Activated CD4-positive, alpha-beta T cell treated with anti-CD3 and anti-CD28 coated beads for 36 hours (primary cell): ENCODE data around the gene TIAM2. TPM values are rescaled to one million over a fixed set of nuclear protein-coding genes. Genes with fewer than 3 reads are reported as not detected.

Experiments used
- ATAC-seq: fragments of 200-7000 bp; cut with Tn5 transposase; one replicate; pipeline ENCODE4 v1.10.0; 2021; ENCODE audit warnings: mild to moderate bottlenecking, moderate library complexity
- CTCF ChIA-PET: fragments of 350-600 bp; sonication (Branson Sonifier 250); formaldehyde crosslinking; loops from one replicate; lab custom pipeline; 2021; ENCODE audit warnings: antibody characterized with exemption; lab: Charles Lee
- POLR2A ChIA-PET: fragments of 350-600 bp; sonication (Branson Sonifier 250); formaldehyde crosslinking; loops from one replicate; lab custom pipeline; 2021; ENCODE audit warnings: antibody characterized with exemption, inconsistent platforms; lab: Charles Lee
- DNase-seq: peaks from one replicate; pipeline ENCODE4 v3.0.0-alpha.2; 2020
- H3K27ac Mint-ChIP-seq: one replicate; pipeline ENCODE4 v1.8.0; 2021; ENCODE audit warnings: mixed read lengths
- H3K27me3 Mint-ChIP-seq: one replicate; pipeline ENCODE4 v1.8.0; 2021; ENCODE audit warnings: mixed read lengths
- H3K36me3 Mint-ChIP-seq: one replicate; pipeline ENCODE4 v1.8.0; 2021; ENCODE audit warnings: low read depth, mixed read lengths
- H3K4me1 Mint-ChIP-seq: one replicate; pipeline ENCODE4 v1.8.0; 2021; ENCODE audit warnings: mixed read lengths
- H3K4me3 Mint-ChIP-seq: one replicate; pipeline ENCODE4 v1.8.0; 2021; ENCODE audit warnings: mild to moderate bottlenecking, moderate library complexity, mixed read lengths
- H3K9me3 Mint-ChIP-seq: one replicate; pipeline ENCODE4 v1.8.0; 2021; ENCODE audit warnings: low read depth, mixed read lengths
- intact Hi-C, 2 experiments: fragments of 100-400 bp; cut with DNase I in 1 of 2; cut with micrococcal nuclease in 1 of 2; formaldehyde crosslinking; loops; one replicate each; pipeline versions ENCODE4 v1.14.2 to v1.15.1; 2022 to 2024; cut with DNase I, micrococcal nuclease
- total RNA-seq, 2 experiments: library from RNA; stranded (reverse); gene quantifications; one replicate each; pipeline ENCODE4 v1.2.3, GENCODE V29; 2021

The TIAM2 gene
- total RNA-seq, 2 experiments from 2014 or later, result 10.4 to 12.0 TPM

- ATAC-seq, result no peak
- CTCF ChIA-PET, result interaction anchor here (0.6 kb wide), 1 partner anchor 581 kb away, joined by 3 read pairs; no protein-coding TSS in a partner anchor
- H3K36me3 Mint-ChIP-seq, result peaks cover 47% of the 10 kb centered on the region
Observed at GRCh38 chr6:155256122-155256795, 261.1 kb downstream of the TIAM2 start.

GRCh38 chr6:155257796-155258195 lies 262.7 kb downstream of the TIAM2 start:
- H3K9me3 Mint-ChIP-seq, result no peaks in the 10 kb centered on the region
- CTCF ChIA-PET, result interaction anchor here (0.8 to 1.3 kb wide), 4 partner anchors 14 to 80 kb away, joined by 3 to 4 read pairs (median 3); no protein-coding TSS in a partner anchor

More at GRCh38 chr6:155256122-155256795, 261.1 kb downstream of the TIAM2 start:
- no peak for DNase-seq
- intact Hi-C loops, result no loop called here
- Mint-ChIP-seq H3K4me1 (peaks cover 8% of the 10 kb centered on the region), H3K9me3 (no peaks in the 10 kb centered on the region), H3K4me3 (no peak overlapping the region), H3K27ac (no peak overlapping the region), H3K27me3 (no peaks in the 10 kb centered on the region)
- POLR2A ChIA-PET, result no interaction called here

DNA sequence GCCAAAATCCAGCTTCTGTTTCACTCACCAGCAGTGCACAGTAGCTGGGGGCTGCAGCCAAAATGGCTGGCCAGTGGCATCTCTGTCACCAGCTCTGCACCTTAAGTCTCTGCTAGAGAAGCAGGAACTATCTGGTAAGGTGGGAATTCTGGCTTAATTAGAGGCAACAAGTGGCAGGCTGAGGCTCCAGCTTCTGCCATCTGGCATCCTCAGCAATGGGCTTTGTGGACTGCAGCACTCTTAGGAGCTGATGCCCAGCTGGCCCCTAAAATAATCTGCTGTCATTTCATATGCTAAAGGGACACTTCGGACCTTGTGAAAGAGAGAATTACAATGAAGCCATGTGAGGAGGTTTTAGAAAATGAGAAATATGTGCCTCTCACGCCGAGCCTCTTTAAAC lies 264.1 kb downstream of the TIAM2 start:
- intact Hi-C loops, result no loop called here

More at GRCh38 chr6:155257796-155258195, 262.7 kb downstream of the TIAM2 start:
- intact Hi-C loops, result no loop called here
- POLR2A ChIA-PET, result no interaction called here
- DNase-seq, result no peak
- Mint-ChIP-seq H3K27ac (no peak overlapping the region), H3K27me3 (no peaks in the 10 kb centered on the region), H3K4me3 (no peak overlapping the region), H3K4me1 (peaks cover 16% of the 10 kb centered on the region), H3K36me3 (peaks cover 41% of the 10 kb centered on the region)
- ATAC-seq, result no peak

GRCh38 chr6:155259897-155260296 lies 264.8 kb downstream of the TIAM2 start:
- no peaks in the 10 kb centered on the region for H3K27me3 Mint-ChIP-seq
- H3K36me3 Mint-ChIP-seq, result peaks cover 32% of the 10 kb centered on the region
- POLR2A ChIA-PET, result no interaction called here
- no peaks in the 10 kb centered on the region for H3K9me3 Mint-ChIP-seq
- H3K4me1 Mint-ChIP-seq, result peaks cover 14% of the 10 kb centered on the region
- H3K27ac Mint-ChIP-seq, result no peak overlapping the region
- intact Hi-C loops, result loop anchor here in 1 of 2 experiments (10.0 kb wide), 1 partner anchor 575 kb away; no protein-coding TSS in a partner anchor
- no peak for DNase-seq
- ATAC-seq, result no peak
- CTCF ChIA-PET, result interaction anchor here (1.3 kb wide), 1 partner anchor 10 kb away, joined by 4 read pairs; no protein-coding TSS in a partner anchor
- H3K4me3 Mint-ChIP-seq, result no peak overlapping the region

More for the DNA sequence above, 264.1 kb downstream of the TIAM2 start:
- DNase-seq (no peak), ATAC-seq (no peak)
- Mint-ChIP-seq H3K36me3 (peaks cover 32% of the 10 kb centered on the region), H3K27ac (no peak overlapping the region), H3K27me3 (no peaks in the 10 kb centered on the region), H3K4me1 (peaks cover 16% of the 10 kb centered on the region), H3K9me3 (no peaks in the 10 kb centered on the region), H3K4me3 (no peak overlapping the region)
- ChIA-PET CTCF (interaction anchor here (1.3 kb wide), 3 partner anchors 9 to 25 kb away, joined by 4 to 5 read pairs (median 4); no protein-coding TSS in a partner anchor), POLR2A (no interaction called here)

- ChIA-PET CTCF (interaction anchor here (0.8 kb wide), 1 partner anchor 82 kb away, joined by 3 read pairs; no protein-coding TSS in a partner anchor), POLR2A (no interaction called here)
- intact Hi-C loops, result loop anchor here in 1 of 2 experiments (10.0 kb wide), 1 partner anchor 576 kb away; no protein-coding TSS in a partner anchor
- Mint-ChIP-seq H3K9me3 (no peaks in the 10 kb centered on the region), H3K27me3 (no peaks in the 10 kb centered on the region), H3K4me1 (peaks cover 14% of the 10 kb centered on the region), H3K27ac (peak overlapping the region; percentile 84), H3K36me3 (peaks cover 31% of the 10 kb centered on the region), H3K4me3 (no peak overlapping the region)
- ATAC-seq, result no peak
- DNase-seq, result no peak
Observed at GRCh38 chr6:155260686-155261085, 265.6 kb downstream of the TIAM2 start.

DNA sequence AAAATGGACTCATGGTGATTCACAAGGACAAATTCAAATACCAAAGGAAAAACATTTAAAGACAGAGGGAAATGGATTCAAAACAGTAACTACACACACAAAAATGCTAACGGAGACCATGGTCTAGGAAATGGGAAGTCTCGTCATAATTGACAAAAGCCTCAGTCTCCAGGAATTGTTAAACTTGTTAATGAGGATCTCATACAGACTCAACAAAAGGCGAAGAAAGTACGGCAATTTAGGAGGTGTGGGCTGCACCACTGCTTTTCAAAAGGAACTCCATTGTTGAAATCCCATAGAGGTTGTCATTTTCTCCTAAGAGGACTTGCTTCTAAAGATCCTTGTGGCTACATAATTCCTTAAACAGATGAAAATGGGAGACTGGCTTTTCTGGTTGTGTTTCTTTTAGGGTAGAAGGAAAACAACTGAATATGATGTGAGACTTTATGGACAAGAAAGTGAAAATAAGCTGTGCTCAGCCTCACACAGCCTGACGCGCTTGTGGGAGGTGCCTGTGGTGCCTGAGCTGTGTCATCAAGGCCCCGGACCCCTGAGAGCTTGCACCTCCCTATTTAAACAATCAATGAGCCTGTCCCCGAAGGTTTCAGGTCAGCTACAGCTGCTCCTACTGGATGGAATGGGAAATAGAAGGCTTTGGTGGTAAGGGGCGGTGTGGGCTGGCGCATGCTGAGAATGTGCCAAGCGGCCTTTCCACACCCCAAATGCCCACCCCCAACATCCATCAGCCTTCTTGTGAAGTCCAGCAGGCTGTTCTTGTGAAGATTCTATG lies 266.2 kb downstream of the TIAM2 start:
- no peaks in the 10 kb centered on the region for H3K27me3 Mint-ChIP-seq

DNA sequence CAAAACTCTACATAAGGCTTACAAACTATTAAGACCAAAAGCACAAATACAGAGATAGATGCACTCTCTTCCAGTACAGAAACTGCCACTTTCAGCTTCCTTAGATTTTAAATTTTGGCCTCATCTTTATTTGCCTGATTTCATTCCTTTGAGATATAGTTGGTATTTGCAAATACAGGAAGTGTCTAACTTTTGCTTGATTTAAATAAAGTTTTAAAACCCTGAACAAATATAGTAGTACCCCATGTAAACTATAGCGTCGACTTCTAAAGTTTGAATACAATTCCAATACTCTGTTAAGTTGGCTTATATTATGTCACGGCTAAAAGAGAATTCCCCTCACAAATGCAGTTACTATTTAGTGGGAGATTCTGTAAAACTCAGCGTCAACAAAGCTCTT lies 267.5 kb downstream of the TIAM2 start:
- ATAC-seq (no peak), DNase-seq (no peak)
- ChIA-PET CTCF (interaction anchor here (1.0 kb wide), 1 partner anchor 84 kb away, joined by 5 read pairs; no protein-coding TSS in a partner anchor), POLR2A (no interaction called here)
- H3K4me3 Mint-ChIP-seq, result no peak overlapping the region
- no peak overlapping the region for H3K27ac Mint-ChIP-seq
- H3K27me3 Mint-ChIP-seq, result no peaks in the 10 kb centered on the region
- H3K4me1 Mint-ChIP-seq, result peaks cover 17% of the 10 kb centered on the region
- intact Hi-C loops, result loop anchor here in 1 of 2 experiments (10.0 kb wide), 1 partner anchor 578 kb away; no protein-coding TSS in a partner anchor
- peaks cover 34% of the 10 kb centered on the region for H3K36me3 Mint-ChIP-seq
- H3K9me3 Mint-ChIP-seq, result no peaks in the 10 kb centered on the region

More for the DNA sequence above, 266.2 kb downstream of the TIAM2 start:
- CTCF ChIA-PET, result interaction anchor here (0.8 to 0.9 kb wide), 2 partner anchors 9 to 83 kb away, joined by 3 read pairs; no protein-coding TSS in a partner anchor
- no peak for DNase-seq
- ATAC-seq, result no peak
- POLR2A ChIA-PET, result no interaction called here
- H3K36me3 Mint-ChIP-seq, result peaks cover 34% of the 10 kb centered on the region
- H3K4me3 Mint-ChIP-seq, result no peak overlapping the region
- no peaks in the 10 kb centered on the region for H3K9me3 Mint-ChIP-seq
- H3K4me1 Mint-ChIP-seq, result peaks cover 17% of the 10 kb centered on the region
- peak overlapping the region; percentile 84 for H3K27ac Mint-ChIP-seq
- intact Hi-C loops, result loop anchor here in 1 of 2 experiments (10.0 kb wide), 1 partner anchor 577 kb away; no protein-coding TSS in a partner anchor

DNA sequence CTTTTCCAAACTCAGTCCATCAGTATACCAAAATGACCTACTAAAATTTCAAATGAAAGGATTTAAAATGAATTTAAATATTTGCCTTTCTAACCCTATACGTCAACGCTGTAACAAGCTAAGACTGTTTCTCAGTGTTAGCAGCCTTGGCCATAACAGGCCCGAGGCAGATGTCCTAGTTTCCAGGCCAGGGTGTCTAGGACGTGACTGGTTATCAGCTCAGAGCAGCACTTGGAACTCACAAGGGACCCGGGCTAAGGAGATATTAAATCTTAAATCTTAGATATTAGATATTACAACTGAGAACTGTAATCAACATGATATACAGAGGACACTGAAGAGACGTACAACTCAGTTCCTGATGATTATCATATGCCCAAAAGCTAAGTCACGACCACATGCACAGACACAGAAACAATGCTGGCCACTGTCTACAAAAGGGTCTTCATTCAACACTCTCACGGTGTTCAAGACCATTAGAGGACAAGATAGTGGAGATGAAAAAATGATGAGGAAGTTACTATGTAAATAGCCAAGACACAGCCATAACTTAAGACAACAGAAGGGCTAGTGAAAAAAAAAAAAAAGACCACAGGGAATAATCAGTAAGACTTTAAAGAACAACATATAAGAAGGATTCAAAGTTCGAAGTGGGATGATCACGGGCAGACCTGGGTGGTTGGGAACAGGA lies 268.4 kb downstream of the TIAM2 start, which contains the start of gene CLDN20:
TSS of gene CLDN20 (plus strand) at position 641 of the 691 bp plus-strand sequence. CDS start 11,707 bp downstream, outside the sequence.
- ChIA-PET CTCF (interaction anchor here (0.7 kb wide), 1 partner anchor 9 kb away, joined by 3 read pairs; no protein-coding TSS in a partner anchor), POLR2A (no interaction called here)

GRCh38 chr6:155264693-155265320 lies 269.7 kb downstream of the TIAM2 start:
- intact Hi-C loops, result loop anchor here (5.0 to 10.0 kb wide), 2 partner anchors 88 to 580 kb away; no protein-coding TSS in a partner anchor

More for the DNA sequence above, 268.4 kb downstream of the TIAM2 start, which contains the start of gene CLDN20:
- intact Hi-C loops, result loop anchor here in 1 of 2 experiments (10.0 kb wide), 1 partner anchor 579 kb away; no protein-coding TSS in a partner anchor
- H3K36me3 Mint-ChIP-seq, result peaks cover 37% of the 10 kb centered on the region
- peaks cover 22% of the 10 kb centered on the region for H3K4me1 Mint-ChIP-seq
- H3K27ac Mint-ChIP-seq, result peak within 1 kb of the TSS; percentile 15
- no peak for ATAC-seq
- no peaks in the 10 kb centered on the region for H3K9me3 Mint-ChIP-seq
- no peak for DNase-seq
- H3K4me3 Mint-ChIP-seq, result no peak within 1 kb of the TSS
- no peaks in the 10 kb centered on the region for H3K27me3 Mint-ChIP-seq

More at GRCh38 chr6:155264693-155265320, 269.7 kb downstream of the TIAM2 start:
- peaks cover 31% of the 10 kb centered on the region for H3K36me3 Mint-ChIP-seq
- no peaks in the 10 kb centered on the region for H3K9me3 Mint-ChIP-seq
- H3K4me1 Mint-ChIP-seq, result peaks cover 22% of the 10 kb centered on the region
- peak; percentile 19 for ATAC-seq
- no peak for DNase-seq
- ChIA-PET CTCF (interaction anchor here (0.7 kb wide), 1 partner anchor 11 kb away, joined by 3 read pairs; no protein-coding TSS in a partner anchor), POLR2A (interaction anchor here (0.5 kb wide), 1 partner anchor 530 kb away, joined by 4 read pairs; no protein-coding TSS in a partner anchor)
- no peak overlapping the region for H3K4me3 Mint-ChIP-seq
- no peaks in the 10 kb centered on the region for H3K27me3 Mint-ChIP-seq
- peak overlapping the region; percentile 15 for H3K27ac Mint-ChIP-seq
